DMS114 treated with DMSO at 0.1 percent for 48 hours (cell line): ENCODE data around the gene ATP2B2.

Experiments used
- DNase-seq: peaks from one replicate; lab custom pipeline; 2025; ENCODE audit not compliant: unreplicated experiment; lab: John Stamatoyannopoulos, UW

The ATP2B2 gene

DNA sequence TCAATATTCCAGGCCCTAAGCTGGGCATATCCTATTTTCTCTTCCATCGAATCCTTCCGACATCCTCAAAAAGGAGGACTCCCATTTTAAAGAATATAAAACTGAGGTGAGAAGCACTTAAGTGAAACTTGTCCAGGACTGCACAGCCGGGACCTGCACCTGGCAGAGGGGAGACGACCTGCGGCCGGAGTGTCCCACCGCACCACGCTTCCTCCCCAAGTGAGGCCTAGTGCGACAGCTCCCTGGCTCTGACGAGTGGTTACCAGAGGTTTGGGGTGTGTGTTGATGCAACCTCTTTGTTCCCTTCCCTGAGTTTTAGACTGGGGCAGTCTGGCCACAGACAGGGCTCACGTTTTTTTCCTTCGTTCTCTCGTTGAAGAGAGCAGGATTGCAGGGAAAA is 24.9 kb upstream of the ATP2B2 start:
- DNase-seq: no peak

DNA sequence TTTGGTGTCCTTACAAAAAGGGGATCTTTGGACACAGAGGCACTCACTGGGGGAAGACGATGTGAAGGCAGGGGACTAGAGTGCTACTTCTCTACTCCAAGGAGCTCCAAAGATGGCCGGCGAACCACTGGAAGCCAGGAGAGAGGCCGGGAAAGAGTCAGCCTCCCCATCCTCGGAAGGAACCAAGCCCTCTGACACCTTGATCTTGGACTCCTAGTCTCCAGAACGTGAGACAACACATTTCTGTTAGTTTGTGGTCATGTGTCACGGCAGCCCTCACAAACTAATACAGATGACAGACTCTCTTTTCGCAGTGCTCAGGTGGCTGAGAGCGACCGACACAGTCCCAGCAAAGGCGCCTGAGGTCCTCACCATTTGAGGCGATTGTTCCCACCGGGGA is 24.4 kb upstream of the ATP2B2 start:
- DNase-seq: no peak

DNA sequence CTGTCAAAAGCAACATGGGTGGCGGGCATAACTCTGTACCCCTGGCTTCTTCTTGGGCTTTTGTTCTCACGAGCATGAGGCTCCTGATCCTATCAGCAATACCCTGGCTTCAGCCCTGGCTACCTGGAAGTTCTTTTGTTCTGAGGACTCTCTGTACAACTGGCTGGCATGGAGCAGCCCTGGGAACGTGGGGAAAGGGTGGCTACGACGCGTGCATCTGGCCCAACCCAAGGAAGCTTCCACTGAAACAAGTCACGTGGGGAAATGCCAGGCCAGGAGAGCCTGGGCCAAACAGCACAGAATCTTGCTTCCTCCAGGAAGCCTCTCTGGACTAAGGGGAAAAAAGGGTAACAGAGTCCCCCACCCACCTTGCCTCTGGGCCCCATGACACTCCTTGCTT is 22.7 kb upstream of the ATP2B2 start:
- DNase-seq: no peak

DNA sequence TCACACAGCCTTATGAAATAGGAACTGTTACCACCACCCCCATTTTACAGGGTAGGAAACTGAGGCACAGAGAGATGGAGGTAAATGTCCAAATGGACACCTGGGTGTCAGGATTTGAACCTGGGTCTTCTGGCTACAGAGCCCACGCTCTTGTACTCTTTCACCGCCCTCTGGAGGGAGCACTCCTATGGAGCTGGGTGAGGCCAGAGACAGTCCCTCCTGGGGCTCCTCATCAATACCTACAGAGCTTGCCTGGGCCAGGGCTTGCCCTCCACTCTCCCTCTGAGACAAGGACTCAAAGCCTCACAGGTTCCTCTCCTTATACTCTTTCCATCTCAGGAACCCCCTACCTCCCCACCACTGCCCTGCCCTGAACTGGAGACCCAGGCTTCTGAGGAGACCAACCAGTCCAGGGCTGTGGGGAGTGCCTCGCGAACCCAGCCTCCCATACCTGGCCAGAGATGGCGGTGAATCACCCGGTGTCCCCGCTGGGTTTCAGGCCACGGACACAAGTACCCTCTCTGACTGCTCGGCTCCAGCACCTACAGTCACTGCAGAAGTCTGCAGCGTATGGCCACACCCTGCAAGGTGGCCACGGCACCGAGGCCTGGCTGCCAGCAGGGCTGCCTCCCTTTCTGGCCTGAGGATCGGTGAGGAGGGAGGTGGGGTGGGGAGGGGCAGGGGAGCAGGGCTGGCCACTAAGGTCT is 22.1 kb upstream of the ATP2B2 start:
- no peak for DNase-seq

DNA sequence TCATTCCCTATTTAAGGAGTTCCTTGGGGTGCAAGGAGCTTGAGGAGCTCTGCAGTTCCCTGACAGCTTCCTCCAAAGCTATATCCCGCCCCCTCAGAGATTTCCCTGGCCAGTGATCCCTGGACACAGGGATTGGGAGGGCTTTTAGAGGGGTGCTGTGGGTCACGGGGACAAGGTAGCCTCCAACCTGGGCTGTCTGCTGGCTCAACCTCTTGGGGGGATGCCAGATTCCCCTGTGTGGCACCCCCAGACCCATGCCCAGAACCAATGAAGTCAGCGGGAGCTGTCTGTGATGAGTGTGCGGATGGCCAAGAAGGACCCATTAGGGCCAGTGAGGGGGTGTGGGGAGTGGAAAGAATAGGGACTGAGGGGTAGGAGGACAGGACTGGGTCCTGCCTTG is 21.0 kb upstream of the ATP2B2 start:
- DNase-seq: no peak

DNA sequence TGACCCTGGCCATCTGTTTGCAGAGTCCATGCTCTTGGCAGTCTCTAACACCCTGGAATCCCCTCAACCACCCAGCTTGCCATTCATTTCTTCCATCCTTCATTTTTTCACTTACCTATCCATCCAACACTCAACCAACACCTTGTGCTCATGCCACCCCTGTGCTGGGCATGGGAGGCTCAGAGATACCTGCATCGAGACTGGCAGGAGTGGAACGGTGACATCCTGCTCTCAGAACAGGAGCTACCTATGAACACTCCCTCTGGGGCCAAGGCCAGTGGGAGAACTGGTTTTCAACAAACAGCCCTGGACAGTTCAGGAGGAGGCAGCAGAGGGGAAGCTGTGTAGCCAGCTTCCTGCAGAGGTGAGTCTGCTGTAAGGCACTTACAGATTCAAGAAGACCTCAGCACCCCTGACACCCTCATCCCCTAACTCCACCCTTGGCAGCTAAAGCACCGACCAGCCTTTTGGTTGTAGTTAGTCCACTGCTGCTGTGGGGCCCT is 19.5 kb upstream of the ATP2B2 start:
- no peak for DNase-seq

DNA sequence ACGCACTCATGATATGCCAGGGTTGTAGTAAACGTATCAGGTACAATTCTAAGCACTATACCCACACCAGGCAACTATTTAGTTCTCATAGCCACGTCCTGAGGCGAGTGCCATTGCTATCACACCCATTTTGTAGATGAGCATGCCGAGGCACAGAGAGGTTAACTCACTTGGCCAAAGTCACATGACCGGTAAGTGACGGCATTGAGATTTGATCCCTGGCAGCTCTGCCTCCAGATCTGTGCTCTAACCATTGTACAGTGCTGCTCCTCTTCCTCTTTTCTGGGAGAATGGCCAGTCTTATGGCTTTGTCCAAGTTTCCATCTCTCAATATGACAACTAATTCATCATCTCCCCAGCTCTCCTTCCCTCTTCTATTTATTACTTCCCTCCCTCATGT is 18.9 kb upstream of the ATP2B2 start:
- no peak for DNase-seq

DNA sequence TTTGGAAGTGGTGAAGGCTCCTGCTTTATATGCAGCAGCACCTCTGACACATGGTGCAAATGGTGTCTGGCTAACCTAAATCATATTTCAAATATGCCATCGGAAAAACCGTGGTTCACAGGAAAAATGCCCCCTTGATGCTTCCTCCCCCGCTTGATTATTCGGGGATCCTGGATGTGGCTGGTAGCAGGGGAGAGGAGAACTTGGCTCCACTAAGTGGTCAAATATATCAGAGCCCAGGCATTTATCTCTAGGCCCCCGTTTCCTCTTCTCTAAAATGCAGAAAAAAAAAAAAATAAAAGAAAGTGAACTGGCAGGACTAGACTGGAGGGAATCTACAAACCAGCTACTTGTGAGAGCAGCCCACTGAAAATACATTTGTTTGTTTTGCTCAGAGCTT is 18.2 kb upstream of the ATP2B2 start:
- DNase-seq: no peak

DNA sequence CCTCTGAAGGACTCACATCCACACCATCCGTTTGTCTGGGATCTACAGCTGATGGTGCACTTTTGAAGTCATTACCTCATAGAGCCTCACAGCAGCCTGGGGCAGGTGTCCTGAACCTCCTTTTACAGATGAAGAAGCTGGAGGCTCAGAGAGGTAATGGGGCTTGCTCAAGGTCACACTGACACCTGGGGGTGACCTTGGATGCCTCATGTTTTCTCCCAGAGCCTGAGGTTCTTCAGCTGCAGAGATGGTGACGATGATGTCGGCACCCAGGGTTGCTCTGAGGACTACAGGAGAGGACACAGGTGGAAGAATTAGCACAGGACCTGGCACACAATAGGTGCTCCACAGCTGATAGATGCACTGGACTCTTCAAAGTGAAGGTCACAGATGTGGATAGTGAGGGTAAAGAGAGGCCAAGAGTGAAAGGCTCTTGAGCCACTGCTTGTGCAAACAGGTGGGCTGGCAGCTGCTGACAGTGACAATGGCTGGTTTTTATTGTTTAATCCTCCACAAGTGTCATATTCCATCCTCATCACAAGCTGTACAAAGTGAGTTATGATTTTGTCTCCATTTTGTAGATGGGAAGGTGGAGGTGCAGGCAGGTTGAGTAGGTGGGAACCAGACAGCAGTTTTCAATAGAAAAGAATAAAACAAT is 17.4 kb upstream of the ATP2B2 start:
- no peak for DNase-seq

DNA sequence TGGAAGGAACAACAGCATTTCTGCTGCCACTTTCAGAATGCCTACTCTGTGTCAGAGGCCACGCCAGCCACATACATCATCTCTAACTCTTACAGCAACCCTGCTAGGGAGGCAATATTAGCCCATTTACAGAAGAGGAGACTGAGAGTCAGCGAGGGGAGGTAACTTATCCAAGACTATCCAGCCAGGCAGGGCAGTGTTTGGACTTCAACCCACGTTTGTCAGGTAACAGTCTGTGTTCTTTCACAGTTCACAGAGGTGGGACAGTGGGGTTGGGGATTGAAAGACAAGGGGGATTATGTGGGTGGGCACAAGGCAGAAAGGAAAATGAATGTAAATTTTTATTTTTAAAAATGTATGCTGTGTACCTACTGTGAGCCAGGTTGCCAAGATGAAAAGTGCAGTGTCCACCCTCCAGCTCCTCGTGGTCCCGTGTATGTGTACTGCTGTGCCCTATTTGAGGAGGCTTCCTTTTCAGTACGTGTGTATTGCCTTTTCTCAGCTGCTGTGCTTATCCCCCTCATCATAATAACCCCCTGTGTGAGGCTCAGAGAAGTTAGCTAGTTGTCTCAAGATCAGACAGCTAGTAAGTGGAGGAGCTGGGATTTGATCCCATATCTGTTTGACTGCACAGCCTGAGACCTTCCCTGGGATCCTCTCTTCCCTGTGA is 16.5 kb upstream of the ATP2B2 start:
- no peak for DNase-seq

DNA sequence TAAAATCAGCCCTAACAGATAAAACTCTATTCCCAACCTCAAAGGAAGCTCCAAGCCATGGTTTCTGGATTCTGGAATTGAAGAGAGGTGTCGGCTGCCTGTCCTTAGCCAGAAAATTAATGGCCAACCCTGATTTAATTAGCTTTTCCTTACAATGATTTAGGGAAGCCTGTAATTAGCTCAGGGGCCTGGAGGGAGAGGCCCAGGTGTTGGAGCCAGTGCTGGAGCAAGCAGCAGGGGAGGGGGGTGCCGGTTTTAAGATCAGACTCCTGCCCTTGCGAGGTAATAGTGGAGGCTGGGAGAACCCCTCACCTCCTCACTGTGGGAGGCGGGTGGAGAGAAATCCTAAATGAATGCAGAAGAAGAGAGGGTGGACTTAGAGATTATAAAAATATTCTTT is 14.7 kb upstream of the ATP2B2 start:
- no peak for DNase-seq

DNA sequence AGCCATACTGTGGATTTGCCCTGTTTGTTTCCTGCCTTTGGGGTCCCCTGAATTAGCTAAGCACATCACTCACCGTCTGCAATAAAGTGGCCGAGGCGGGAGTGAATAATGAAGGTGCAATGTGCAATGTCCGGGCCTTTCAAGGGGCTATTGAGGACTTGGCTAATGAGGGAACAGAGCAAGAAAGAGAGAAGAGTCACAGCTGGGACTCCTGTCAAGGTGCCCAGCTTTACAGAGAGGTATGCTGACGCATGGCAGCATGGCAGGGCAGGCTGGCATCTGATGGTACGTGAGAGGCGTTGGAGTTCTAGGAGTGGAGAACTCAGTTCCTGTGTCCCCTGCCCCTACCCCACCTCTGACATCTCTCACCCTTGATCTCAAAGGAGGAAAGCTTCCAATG is 13.8 kb upstream of the ATP2B2 start:
- DNase-seq: no peak

DNA sequence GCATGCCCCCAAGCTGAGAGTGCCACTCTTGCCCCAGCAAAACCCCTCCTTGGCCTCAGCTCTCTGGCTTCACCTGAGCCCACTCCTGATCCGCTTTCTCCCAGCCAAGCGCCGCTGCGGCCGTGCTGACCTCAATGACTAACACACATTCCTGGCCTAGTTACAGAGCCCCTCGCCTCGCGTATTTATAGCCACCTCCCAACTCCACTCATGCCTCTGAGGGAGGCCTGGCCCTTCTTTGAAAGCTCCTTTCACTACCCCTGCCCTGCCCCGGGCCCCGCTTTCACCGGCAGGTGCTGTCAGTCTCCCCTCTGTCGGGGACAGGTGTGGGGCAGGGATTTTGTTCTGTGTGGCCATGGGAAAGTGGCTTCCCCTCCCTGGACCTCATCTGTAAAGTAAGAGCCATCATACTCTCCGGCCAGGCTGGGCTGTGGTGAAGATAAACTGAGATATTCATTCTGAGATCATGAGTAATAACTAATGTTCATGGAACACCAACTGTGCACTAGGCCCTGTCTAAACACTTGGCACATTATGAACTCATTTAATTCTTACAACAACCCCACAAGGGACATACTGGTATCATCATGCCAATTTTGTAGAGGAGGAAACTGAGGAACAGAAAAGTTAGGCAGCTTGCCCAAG is 13.2 kb upstream of the ATP2B2 start:
- no peak for DNase-seq

DNA sequence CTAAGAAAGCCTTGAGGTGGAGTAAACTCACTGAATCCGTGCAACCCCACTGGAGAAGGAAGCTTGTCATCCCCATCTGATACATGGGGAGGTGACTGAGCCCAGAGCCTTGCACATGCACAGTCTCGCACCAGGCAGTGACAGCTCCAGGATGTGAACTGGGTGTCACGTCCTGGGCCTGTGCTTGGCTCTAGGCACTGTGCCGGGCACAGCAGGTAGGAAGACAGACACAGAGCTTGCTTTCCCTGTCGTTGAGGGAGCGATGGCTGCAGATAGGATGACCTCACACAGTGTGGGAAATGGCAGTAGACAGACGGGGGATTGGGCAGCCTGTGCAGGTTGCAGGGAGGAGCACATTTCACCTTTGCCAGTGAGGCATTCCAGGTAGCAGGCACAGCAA is 12.2 kb upstream of the ATP2B2 start:
- no peak for DNase-seq

DNA sequence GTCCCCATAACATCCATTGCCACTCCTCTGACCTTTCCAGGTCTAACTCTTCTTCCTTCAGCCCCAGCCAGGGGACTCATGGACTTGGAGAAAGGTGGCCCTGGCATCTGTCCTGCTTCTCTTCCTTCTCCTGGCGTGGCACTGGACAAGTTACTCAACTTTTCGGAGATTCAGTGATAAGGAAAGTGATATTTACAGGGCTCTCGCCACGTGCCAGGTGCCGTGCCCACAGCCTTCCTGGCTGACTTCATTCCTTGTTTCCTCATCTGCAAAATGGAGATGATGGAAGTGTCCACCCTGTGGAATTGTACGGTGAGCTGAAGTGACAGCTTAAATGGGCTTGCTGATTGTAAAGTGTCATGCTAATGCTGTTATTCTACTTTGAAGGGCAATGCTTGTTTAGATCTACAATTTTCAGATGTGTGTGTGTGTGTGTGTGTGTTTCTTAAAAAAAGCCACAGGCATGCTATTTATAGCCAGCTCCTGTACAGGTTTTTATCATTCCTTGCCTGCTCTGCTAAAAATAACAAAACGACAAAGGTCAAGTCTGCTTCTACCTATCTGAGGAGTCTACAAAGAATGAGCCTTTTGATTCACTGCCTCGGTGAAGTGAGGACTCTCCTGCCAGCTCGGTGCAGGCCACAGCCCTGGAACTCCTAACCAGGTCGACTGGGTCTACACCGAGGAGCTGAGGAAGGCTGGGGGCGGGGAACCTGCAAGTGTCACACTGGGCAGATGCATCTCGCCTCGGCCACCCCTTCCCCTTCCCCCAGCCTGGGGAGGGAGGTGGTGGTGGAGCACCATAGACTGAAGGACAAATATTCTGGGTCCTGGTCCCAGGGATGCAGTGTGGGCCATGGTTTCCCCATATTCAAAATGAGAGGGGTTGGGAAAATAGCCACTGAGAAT is 11.4 kb upstream of the ATP2B2 start:
- DNase-seq: no peak

DNA sequence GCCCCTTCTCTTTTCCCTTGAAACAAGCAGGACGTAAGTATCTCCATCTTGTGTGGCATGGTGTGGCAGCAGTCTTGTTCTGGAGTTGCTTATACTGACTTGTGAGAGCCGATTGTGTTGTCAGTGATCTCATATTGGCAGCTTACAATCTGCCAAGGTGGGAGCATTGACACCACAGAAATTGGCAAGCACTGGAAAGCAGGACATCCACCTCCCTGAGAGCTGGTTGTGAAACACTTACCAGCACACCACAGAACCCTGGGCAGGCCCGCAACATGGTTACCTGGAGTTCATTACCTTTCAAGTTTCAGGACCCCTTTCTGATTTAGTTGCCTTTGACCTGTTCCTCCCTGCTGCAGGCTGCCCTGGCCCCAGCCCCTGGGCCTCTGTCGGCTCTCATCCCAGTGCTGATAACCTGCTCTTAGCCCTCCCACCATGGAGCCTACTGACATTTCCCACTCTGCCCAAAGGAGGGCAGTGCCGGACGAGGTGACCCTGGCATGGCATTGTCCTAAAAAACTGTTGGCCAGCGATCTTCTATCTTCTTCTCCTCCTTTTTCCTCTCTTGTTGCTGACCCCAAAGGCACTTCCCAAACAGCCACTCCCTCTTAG is 10.6 kb upstream of the ATP2B2 start:
- no peak for DNase-seq

DNA sequence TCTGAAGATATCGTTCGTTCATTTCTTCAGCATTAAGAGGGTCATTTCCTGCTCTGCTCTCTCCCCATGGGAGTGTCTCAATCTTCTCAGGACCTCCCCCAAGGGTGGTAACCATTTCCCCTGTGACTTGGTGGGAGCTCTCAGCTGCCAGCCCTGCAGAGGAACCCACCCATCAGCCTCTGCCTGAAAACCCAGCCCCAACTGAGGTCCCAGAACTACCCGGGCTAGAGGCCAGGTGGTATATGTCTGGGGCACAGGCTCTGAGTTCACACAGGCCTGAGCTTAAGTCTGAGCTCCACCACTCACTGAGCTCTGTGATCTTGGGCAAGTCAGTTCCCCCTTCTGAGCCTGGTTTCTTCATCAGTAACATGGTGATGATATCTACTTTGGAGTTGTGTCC is 10.0 kb upstream of the ATP2B2 start:
- no peak for DNase-seq

DNA sequence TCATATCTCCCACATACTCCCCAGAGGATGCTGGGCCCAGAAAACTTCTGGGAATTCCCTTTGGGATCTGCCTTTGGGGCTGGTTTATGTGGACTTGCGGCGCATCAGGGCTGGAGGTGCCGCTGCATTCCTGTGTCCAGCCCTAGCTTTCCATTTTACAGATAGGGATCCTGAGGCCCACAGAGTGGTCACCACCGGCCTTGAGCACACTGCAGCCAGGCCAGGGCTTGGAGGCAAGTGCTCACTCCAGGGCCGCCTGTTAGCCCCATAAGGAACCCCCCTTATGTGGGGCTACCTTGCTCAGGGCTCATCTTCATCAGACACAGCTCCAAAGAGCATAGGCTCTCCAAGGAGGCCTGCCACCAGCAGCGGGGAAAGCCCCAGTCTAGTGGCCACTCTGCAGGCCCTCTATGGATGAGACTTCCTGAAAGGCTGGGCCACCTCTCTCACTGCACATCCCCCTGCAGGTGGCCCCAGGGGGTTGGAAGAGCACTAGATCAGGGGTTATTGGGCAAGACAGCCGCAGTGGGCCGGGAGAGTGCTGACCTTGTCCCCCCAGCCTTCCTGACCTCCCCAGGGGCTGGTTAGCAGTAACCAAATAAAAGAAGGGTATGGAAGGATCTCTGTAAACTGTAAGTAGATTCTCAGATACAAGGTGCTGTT is 9.2 kb upstream of the ATP2B2 start:
- no peak for DNase-seq

DNA sequence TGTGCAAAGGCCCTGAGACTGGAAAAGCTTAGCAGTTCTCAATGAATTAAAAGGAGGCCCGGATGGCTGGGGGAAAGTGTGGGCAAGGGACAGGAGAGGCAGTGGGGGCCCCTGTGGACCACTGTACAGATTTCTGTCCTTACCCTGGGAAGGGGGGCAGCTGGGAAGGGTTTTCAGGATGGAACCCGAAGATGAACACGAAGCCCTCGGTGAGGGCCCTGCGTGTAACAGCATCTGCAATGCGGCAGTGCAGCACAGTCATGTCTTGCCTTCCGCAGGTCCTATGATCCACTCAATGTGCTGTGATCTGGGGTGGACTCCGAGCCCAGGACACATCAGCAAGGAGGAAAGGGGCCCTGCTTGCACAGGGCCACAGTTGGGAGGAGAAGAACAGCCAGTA is 7.9 kb upstream of the ATP2B2 start:
- no peak for DNase-seq

DNA sequence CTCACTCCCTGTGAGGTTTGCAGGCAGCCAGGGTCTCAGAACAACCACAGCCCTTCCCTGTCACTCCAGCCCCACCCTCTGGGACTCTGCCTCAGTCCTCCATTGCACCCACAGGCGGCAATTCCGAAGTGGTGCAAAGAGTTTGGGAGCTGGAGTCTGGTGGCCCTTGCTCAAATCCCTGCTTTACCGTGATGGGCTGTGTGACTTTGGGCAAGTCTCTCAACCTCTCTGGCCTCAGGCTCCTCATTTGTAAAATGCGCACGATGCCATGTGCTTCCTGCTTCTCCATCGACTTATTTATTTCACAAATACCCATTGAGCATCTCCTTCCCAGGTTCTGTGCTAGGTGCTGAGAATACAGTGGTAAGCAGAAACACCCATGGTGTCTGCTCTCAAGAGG is 7.3 kb upstream of the ATP2B2 start:
- DNase-seq: no peak
